Lung (tissue), 12 donors: ENCODE results near the gene ABHD12B. TPM values are rescaled to one million over a fixed set of nuclear protein-coding genes. Genes with fewer than 3 reads are reported as not detected.

ENCODE experiments used
- ATAC-seq: fragments of 200-7000 bp; cut with Tn5 transposase; one replicate; pipeline ENCODE4 v1.9.1; 2020; ENCODE audit warnings: moderate number of reproducible peaks; ENCODE audit not compliant: insufficient read depth, low FRiP score
- DNase-seq, 3 donors: peaks; one replicate each; pipeline ENCODE4 v3.0.0-alpha.2; 2013 to 2017
- H3K27ac ChIP-seq, 2 donors: one replicate each; pipeline ENCODE4 v1.5.1; 2013; ENCODE audit warnings: mild to moderate bottlenecking in 2 of 2, moderate library complexity in 2 of 2, control low read depth in 1 of 2, inconsistent platforms in 1 of 2, low read depth in 1 of 2, low read length in 1 of 2
- H3K27me3 ChIP-seq, 3 donors: one replicate each; pipeline ENCODE4 v1.5.1; 2013; ENCODE audit warnings: low read length in 2 of 3; ENCODE audit not compliant: control insufficient read depth in 3 of 3, insufficient read depth in 3 of 3
- H3K36me3 ChIP-seq, 4 donors: one replicate each; pipeline ENCODE4 v1.5.1; 2013; ENCODE audit warnings: low read length in 4 of 4, mild to moderate bottlenecking in 1 of 4, moderate library complexity in 1 of 4; ENCODE audit not compliant: control insufficient read depth in 4 of 4, insufficient read depth in 4 of 4
- H3K4me1 ChIP-seq, 5 donors: one replicate each; pipeline ENCODE4 v1.5.1; 2013; ENCODE audit warnings: low read length in 5 of 5, mild to moderate bottlenecking in 2 of 5, moderate library complexity in 1 of 5; ENCODE audit not compliant: control insufficient read depth in 5 of 5, insufficient read depth in 5 of 5
- H3K4me3 ChIP-seq: one replicate; pipeline ENCODE4 v1.5.1; 2013; ENCODE audit warnings: mild to moderate bottlenecking, control low read depth, moderate library complexity
- H3K9ac ChIP-seq, 2 donors: one replicate each; pipeline ENCODE4 v1.5.1; 2013; ENCODE audit warnings: low read length in 2 of 2, control low read depth in 1 of 2; ENCODE audit not compliant: insufficient read depth in 1 of 2
- H3K9me3 ChIP-seq, 4 donors: one replicate each; pipeline ENCODE4 v1.5.1; 2013; ENCODE audit warnings: low read length in 3 of 4, mild to moderate bottlenecking in 1 of 4, moderate library complexity in 1 of 4; ENCODE audit not compliant: control insufficient read depth in 4 of 4, insufficient read depth in 3 of 4
- WGBS, 2 donors: extraction: QIAGEN DNeasy Blood & Tissue Kit; methylation state at CpG; one replicate each; pipeline ENCODE4 v1.1.7; 2013; 5-methylcytosine and 5-hydroxymethylcytosine counted together
- polyA plus RNA-seq, 2 donors: library from polyadenylated mRNA; stranded (reverse); fragments of 200-250 nt; gene quantifications; one replicate each; pipeline ENCODE4 v1.2.1, GENCODE V29; 2013
- total RNA-seq, 2 donors: library from RNA; depleted of rRNA in 1 of 2; stranded (reverse); fragments of >200 nt in 1 of 2; gene quantifications; one replicate each; pipeline ENCODE4 v1.2.1, GENCODE V29; 2014 to 2021
- TF ChIP-seq, protein P1 (sequence below): IDR thresholded peaks from 2 replicates; pipeline ENCODE4 v1.5.1; 2012; ENCODE audit warnings: mild to moderate bottlenecking; ENCODE audit errors: control extremely low read depth, extremely low read depth
- donor health status: control.
- donor health status: control.
- donor health status: Bipolar disorder and iron deficiency.
- donor health status: healthy.
- donor health status: DM: yes; HTN: yes; CAD: no.

Gene ABHD12B
- total and polyA plus RNA-seq, 4 donors = 0.56 to 1.0 (median 0.95) TPM; not detected in 1

DNA sequence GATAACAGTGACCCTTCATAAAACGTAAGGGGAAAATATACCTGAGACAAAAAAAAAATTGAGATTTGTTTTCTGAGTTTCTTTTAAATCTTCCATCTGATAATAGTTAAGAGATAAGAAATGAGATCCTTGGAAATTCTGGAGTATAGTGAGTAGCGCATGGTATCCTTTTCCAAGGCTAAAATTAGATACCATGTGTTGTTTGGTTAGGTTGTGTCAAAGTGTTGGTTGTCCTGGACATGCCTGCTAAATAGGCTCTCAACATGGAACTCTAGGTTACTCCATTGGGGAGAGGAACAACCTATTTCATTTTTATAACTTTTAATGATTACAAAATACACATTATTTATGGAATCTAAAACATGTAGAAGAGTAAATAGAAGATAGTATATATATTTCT, 57.7 kb downstream of the ABHD12B start:
- DNase-seq = no peak
- WGBS, 2 donors = 70 to 99% methylated on average over 2 of the region's 2 CpGs
- H3K27me3 ChIP-seq = no peaks in the 10 kb centered on the region
- no peak overlapping the region for H3K9ac ChIP-seq
- no peaks in the 10 kb centered on the region for H3K9me3 ChIP-seq
- peaks cover 0 to 13% (median 5%) of the 10 kb centered on the region in 4 donors for H3K36me3 ChIP-seq
- H3K27ac ChIP-seq = no peak overlapping the region
- TF ChIP-seq, protein P1, sequence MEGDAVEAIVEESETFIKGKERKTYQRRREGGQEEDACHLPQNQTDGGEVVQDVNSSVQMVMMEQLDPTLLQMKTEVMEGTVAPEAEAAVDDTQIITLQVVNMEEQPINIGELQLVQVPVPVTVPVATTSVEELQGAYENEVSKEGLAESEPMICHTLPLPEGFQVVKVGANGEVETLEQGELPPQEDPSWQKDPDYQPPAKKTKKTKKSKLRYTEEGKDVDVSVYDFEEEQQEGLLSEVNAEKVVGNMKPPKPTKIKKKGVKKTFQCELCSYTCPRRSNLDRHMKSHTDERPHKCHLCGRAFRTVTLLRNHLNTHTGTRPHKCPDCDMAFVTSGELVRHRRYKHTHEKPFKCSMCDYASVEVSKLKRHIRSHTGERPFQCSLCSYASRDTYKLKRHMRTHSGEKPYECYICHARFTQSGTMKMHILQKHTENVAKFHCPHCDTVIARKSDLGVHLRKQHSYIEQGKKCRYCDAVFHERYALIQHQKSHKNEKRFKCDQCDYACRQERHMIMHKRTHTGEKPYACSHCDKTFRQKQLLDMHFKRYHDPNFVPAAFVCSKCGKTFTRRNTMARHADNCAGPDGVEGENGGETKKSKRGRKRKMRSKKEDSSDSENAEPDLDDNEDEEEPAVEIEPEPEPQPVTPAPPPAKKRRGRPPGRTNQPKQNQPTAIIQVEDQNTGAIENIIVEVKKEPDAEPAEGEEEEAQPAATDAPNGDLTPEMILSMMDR = no peak
- H3K4me3 ChIP-seq = no peak overlapping the region
- no peaks in the 10 kb centered on the region for H3K4me1 ChIP-seq
- no peak for ATAC-seq

DNA sequence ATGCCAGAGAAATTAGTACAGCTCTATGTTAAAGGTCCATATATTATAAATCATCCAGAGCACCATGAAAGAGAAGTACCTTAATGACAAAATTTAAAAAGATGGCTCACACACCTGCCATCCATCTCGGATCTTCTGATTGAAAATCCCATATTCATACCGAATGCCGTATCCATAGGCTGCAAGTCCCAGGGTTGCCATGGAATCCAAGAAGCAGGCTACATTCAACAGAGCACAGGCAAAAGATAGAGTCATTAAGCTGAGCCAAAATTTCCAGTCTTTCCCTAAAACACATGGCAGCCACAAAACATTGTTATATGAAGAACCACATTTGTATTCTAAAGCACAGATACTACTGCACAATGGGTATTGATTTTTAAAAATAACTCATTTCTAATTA, 59.7 kb downstream of the ABHD12B start:
- ATAC-seq = no peak
- TF ChIP-seq, protein P1 = no peak
- no peak overlapping the region for H3K9ac ChIP-seq
- H3K27ac ChIP-seq = no peak overlapping the region
- H3K9me3 ChIP-seq = no peaks in the 10 kb centered on the region
- peaks cover 0 to 13% (median 5%) of the 10 kb centered on the region in 4 donors for H3K36me3 ChIP-seq
- WGBS, 2 donors = 99 to 100% methylated on average over 3 of the region's 3 CpGs
- no peak overlapping the region for H3K4me3 ChIP-seq
- H3K27me3 ChIP-seq = no peaks in the 10 kb centered on the region
- no peaks in the 10 kb centered on the region for H3K4me1 ChIP-seq
- no peak for DNase-seq

DNA sequence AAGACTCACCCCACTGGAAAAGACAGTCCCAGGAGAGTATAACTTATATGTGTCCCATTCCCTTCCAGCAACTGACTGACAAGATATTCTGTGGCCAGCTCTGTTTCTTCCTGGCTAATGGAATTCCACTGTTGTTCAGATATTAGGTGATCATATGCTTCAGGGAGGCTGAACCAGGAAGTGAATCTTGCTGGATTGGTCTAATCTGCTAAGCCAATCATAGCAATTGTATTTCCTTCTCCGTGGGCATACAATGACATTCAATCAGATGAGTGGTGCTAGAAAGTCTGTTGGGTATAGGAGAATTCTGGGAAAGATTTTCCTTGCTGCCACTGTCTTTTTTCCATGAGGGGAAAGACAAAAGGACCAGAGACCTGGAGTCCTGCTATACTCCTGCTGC, 60.3 kb downstream of the ABHD12B start:
- Histone ChIP-seq H3K27ac (no peak overlapping the region), H3K9ac (no peak overlapping the region), H3K27me3 (no peaks in the 10 kb centered on the region), H3K4me1 (no peaks in the 10 kb centered on the region), H3K36me3 (peaks cover 0 to 13% (median 5%) of the 10 kb centered on the region in 4 donors), H3K4me3 (no peak overlapping the region), H3K9me3 (no peaks in the 10 kb centered on the region)
- TF ChIP-seq, protein P1 = no peak
- no peak for ATAC-seq
- WGBS, 2 donors = 29 to 44% methylated on average over 1 of the region's 1 CpG
- DNase-seq = no peak
